Measurements from ENCODE around the gene ACTMAP. TPM values are rescaled to one million over a fixed set of nuclear protein-coding genes. Genes with fewer than 3 reads are reported as not detected.

The ACTMAP gene
- total and polyA plus RNA-seq, 7 donors = 1.8 to 11.0 (median 5.3) TPM

DNA sequence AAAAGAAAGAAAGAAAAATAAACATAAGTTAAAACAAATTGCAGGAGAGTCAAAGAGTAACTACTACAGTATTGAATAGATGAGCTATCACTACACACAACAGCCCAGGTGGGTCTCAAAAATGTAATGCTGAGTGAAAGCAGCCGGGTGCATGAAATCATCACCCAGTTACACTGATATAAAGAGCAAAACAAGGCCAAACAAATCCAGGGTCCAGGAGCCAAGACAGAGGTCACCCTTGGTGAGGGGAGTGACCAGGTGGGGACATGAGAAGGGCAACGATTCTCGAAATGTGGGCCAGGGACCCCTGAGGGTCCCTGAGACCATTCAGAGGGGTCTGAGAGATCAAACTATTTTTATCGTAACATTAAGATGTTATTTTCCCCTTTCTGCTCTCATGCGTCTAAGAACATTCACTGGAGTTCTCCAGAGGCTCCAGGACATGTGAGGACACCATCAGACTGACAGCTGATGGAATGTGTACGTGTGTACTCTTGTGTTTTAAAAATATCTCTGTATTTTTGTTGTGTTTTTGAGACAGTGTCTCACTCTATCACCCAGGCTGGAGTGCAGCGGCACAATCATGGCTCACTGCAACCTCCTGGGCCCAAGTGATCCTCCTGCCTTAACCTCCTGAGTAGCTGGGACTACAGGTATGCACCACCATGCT lies 44.2 kb downstream of the ACTMAP start:
- H3K9me3 ChIP-seq = no peaks in the 10 kb centered on the region
- H3K27me3 ChIP-seq = no peaks in the 10 kb centered on the region
- no peak for DNase-seq
- TF ChIP-seq, protein P1, sequence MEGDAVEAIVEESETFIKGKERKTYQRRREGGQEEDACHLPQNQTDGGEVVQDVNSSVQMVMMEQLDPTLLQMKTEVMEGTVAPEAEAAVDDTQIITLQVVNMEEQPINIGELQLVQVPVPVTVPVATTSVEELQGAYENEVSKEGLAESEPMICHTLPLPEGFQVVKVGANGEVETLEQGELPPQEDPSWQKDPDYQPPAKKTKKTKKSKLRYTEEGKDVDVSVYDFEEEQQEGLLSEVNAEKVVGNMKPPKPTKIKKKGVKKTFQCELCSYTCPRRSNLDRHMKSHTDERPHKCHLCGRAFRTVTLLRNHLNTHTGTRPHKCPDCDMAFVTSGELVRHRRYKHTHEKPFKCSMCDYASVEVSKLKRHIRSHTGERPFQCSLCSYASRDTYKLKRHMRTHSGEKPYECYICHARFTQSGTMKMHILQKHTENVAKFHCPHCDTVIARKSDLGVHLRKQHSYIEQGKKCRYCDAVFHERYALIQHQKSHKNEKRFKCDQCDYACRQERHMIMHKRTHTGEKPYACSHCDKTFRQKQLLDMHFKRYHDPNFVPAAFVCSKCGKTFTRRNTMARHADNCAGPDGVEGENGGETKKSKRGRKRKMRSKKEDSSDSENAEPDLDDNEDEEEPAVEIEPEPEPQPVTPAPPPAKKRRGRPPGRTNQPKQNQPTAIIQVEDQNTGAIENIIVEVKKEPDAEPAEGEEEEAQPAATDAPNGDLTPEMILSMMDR (IDR thresholded peaks at IDR 0.05) = no peak
- no peak for TF ChIP-seq EP300 (IDR thresholded peaks at IDR 0.05)
- TF ChIP-seq POLR2A (IDR thresholded peaks at IDR 0.05) = no peak
- TF ChIP-seq POLR2AphosphoS5 (IDR thresholded peaks at IDR 0.05) = no peak
- WGBS, 2 donors = 92 to 94% methylated on average over 7 of the region's 7 CpGs
- H3K4me1 ChIP-seq = peaks cover 0 to 19% (median 10%) of the 10 kb centered on the region in 4 donors
- H3K4me3 ChIP-seq = no peak overlapping the region
- H3K27ac ChIP-seq = no peak overlapping the region
- intact Hi-C loops (cut with DNase I) = no loop called here
- peaks cover 12 to 91% (median 48%) of the 10 kb centered on the region in 4 donors for H3K36me3 ChIP-seq

DNA sequence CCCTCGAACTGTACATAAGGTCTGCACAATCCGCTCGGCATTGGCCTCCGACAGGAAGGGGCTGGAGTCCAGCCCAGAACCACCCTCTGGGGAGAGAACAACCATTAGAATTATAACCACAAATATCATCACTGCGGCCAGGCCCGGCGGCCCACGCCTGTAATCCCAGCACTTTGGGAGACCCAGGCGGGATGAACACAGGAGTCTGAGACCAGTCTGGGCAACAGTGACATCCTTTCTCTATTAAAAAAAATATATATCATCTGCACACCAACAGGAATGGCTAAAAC lies 45.0 kb downstream of the ACTMAP start:
- peaks cover 12 to 90% (median 45%) of the 10 kb centered on the region in 4 donors for H3K36me3 ChIP-seq
- DNase-seq = no peak
- intact Hi-C loops (cut with DNase I) = no loop called here
- H3K4me3 ChIP-seq = no peak overlapping the region
- peaks cover 0 to 19% (median 10%) of the 10 kb centered on the region in 4 donors for H3K4me1 ChIP-seq
- TF ChIP-seq EP300 (IDR thresholded peaks at IDR 0.05) (no peak), POLR2A (IDR thresholded peaks at IDR 0.05) (no peak), POLR2AphosphoS5 (IDR thresholded peaks at IDR 0.05) (no peak)
- TF ChIP-seq, protein P1 (IDR thresholded peaks at IDR 0.05) = no peak
- no peak overlapping the region for H3K27ac ChIP-seq
- 96 to 98% methylated on average over 9 of the region's 9 CpGs for WGBS, 2 donors
- no peaks in the 10 kb centered on the region for H3K27me3 ChIP-seq
- no peaks in the 10 kb centered on the region for H3K9me3 ChIP-seq

DNA sequence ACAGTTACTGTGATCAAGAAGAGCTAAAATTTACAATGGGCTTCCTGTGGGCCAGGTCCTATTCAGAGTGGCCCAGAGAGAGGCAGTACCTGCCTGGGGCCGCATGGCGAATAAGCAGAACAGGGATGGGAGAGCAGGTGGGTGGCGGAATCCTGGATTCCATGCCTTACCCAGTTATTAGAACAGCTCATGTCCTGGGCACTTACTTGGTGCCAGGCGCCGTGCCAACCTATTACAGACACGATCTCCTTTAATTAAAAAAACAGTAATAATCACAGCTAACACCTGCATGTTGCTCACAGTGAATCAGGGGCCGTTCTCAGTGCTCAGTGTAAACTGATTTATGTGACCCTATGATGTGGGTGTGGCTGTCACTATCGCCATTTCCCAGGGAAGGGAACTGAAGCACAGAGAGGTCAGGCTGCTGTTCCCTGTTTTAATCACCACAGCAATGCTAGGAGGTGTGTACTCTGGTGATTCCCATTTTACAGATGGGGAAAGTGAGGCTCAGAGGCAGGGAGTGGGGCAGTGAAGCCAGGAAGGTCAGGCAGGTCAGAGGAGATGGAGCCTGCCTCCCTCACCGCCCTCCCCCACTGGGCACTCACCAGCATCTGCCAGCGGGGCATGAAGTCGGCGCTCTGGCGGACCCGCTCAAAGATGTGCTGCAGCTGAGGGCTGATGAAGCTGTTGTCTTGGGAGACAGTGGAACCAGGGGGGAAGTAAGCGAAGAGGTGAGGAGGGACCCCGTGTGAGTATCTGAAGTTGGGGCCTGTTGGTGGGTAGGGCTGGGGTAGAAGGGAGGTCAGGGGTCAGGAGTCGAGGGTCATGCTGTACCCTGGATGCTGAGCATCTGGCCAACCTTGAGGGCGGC lies 45.6 kb downstream of the ACTMAP start:
- Histone ChIP-seq H3K27ac (no peak overlapping the region), H3K36me3 (peaks cover 16 to 90% (median 44%) of the 10 kb centered on the region in 4 donors), H3K4me3 (no peak overlapping the region), H3K4me1 (peaks cover 0 to 19% (median 10%) of the 10 kb centered on the region in 4 donors), H3K27me3 (no peaks in the 10 kb centered on the region), H3K9me3 (no peaks in the 10 kb centered on the region)
- TF ChIP-seq EP300 (IDR thresholded peaks at IDR 0.05) (no peak), POLR2A (IDR thresholded peaks at IDR 0.05) (no peak), POLR2AphosphoS5 (IDR thresholded peaks at IDR 0.05) (no peak)
- TF ChIP-seq, protein P1 (IDR thresholded peaks at IDR 0.05) = no peak
- intact Hi-C loops (cut with DNase I) = no loop called here
- 88 to 90% methylated on average over 18 of the region's 18 CpGs for WGBS, 2 donors
- no peak for DNase-seq

DNA sequence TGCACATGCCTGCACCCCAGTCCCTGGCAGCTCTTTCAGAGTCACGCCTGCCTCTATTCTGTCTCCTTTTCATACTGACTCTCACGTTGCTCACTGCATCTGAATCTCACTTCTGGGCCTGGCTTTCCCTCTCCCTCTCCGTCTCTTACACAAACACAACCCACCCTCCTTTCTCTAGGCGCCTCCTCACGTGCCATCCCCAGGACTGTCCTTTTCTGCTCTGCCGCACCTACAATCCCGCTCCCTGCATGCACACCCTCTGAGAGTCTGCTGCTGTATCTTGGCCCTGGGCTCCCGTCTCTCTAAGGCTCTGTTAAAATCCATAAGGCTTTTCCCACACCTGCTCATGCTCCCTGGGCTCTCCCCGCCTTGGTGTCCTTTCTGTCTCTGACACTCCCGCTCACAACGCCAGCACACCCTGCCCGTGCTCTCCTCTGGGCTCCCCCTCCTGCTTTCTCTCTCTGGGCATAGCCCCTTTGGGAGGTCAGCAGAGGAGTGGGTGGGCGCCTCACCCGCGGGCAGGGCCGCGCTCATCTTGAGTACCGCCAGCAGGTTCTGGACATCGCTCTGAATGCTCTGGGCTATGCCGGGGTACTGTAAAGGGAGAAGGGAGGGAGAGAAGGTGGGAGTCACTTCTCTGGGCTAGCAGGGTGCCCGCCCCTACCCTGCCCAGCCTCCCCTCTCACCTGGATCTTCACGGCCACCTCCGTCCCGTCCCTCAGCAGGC lies 47.1 kb downstream of the ACTMAP start:
- intact Hi-C loops (cut with DNase I) = loop anchor here (2.0 kb wide), 1 partner anchor 40 kb away; no protein-coding TSS in a partner anchor
- Histone ChIP-seq H3K27ac (peak overlapping the region; percentile 6 to 75 (median 71)), H3K36me3 (peaks cover 18 to 90% (median 35%) of the 10 kb centered on the region in 4 donors), H3K9me3 (no peaks in the 10 kb centered on the region), H3K4me3 (no peak overlapping the region), H3K4me1 (peaks cover 0 to 19% (median 10%) of the 10 kb centered on the region in 4 donors), H3K27me3 (no peaks in the 10 kb centered on the region)
- WGBS, 2 donors = 93 to 95% methylated on average over 24 of the region's 24 CpGs
- no peak for TF ChIP-seq POLR2AphosphoS5 (IDR thresholded peaks at IDR 0.05)
- no peak for TF ChIP-seq EP300 (IDR thresholded peaks at IDR 0.05)
- TF ChIP-seq, protein P1 (IDR thresholded peaks at IDR 0.05) = no peak
- TF ChIP-seq POLR2A (IDR thresholded peaks at IDR 0.05) = no peak
- DNase-seq = no peak

Data from sigmoid colon (tissue), 7 donors.